Nephron (organoid): ENCODE measurements around the gene BEST1.

ENCODE experiments used
- H3K27ac Mint-ChIP-seq, 3 experiments: 2 replicates each; pipeline ENCODE4 v1.8.0; 2020; ENCODE audit warnings: mixed read lengths in 3 of 3, mild to moderate bottlenecking in 2 of 3, moderate library complexity in 1 of 3
- H3K27me3 Mint-ChIP-seq: 2 replicates; pipeline ENCODE4 v1.8.0; 2021; ENCODE audit warnings: low read depth, mild to moderate bottlenecking, moderate library complexity, mixed read lengths
- H3K36me3 Mint-ChIP-seq: 2 replicates; pipeline ENCODE4 v1.8.0; 2020; ENCODE audit warnings: low read depth, mixed read lengths
- H3K4me1 Mint-ChIP-seq: 2 replicates; pipeline ENCODE4 v1.8.0; 2020; ENCODE audit warnings: mixed read lengths
- H3K4me3 Mint-ChIP-seq, 3 experiments: 2 replicates each; pipeline ENCODE4 v1.8.0; 2020; ENCODE audit warnings: mild to moderate bottlenecking in 3 of 3, mixed read lengths in 3 of 3, moderate library complexity in 2 of 3
- H3K9me3 Mint-ChIP-seq: 2 replicates; pipeline ENCODE4 v1.8.0; 2020; ENCODE audit warnings: mixed read lengths
- TF ChIP-seq, protein P1 (sequence below), 3 experiments: fragments of 200-600 bp; sonication (generic); IDR thresholded peaks; one replicate each; pipeline ENCODE4 v1.5.0; 2021; ENCODE audit warnings: antibody characterized with exemption in 3 of 3; ENCODE audit not compliant: unreplicated experiment in 3 of 3

BEST1 gene

GRCh38 chr11:61950035-61950547 is at the start of gene BEST1:
Gene BEST1, plus strand, starts transcription at chr11:61950351. Its CDS starts 1,456 bp downstream, at chr11:61951807.
- Mint-ChIP-seq H3K4me3 (no peak within 1 kb of the TSS), H3K27me3 (peaks cover 4% of the 10 kb centered on the region), H3K27ac (peak within 1 kb of the TSS; percentile 31 to 53 (median 40)), H3K9me3 (no peaks in the 10 kb centered on the region), H3K4me1 (peaks cover 23% of the 10 kb centered on the region), H3K36me3 (no peaks in the 10 kb centered on the region)
- TF ChIP-seq, protein P1, sequence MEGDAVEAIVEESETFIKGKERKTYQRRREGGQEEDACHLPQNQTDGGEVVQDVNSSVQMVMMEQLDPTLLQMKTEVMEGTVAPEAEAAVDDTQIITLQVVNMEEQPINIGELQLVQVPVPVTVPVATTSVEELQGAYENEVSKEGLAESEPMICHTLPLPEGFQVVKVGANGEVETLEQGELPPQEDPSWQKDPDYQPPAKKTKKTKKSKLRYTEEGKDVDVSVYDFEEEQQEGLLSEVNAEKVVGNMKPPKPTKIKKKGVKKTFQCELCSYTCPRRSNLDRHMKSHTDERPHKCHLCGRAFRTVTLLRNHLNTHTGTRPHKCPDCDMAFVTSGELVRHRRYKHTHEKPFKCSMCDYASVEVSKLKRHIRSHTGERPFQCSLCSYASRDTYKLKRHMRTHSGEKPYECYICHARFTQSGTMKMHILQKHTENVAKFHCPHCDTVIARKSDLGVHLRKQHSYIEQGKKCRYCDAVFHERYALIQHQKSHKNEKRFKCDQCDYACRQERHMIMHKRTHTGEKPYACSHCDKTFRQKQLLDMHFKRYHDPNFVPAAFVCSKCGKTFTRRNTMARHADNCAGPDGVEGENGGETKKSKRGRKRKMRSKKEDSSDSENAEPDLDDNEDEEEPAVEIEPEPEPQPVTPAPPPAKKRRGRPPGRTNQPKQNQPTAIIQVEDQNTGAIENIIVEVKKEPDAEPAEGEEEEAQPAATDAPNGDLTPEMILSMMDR (IDR thresholded peaks at IDR 0.05; ENCODE audit: unreplicated experiment in 3 of 3) = no peak

DNA sequence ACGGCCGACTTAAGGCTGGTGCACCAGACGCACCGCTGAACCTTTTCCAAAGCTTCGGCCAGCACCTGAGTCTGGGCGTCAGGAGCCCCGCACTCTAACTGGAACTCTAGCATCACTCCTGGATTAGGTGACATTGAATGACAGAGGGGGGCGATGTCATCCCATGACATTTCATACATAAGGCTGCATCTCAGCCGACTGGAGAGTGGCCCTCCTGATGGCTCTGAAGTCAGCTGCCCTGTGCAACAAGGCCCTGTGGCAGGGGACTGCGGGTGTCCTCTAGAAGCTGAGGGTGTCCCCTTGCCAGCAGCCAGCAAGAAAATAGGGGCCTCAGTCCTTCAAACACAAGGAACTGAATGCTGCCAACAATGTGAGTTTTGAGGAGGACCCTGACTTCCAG is 48.8 kb upstream of the BEST1 start:
- Mint-ChIP-seq H3K4me1 (peaks cover 14% of the 10 kb centered on the region), H3K27ac (no peak overlapping the region), H3K36me3 (peaks cover 21% of the 10 kb centered on the region), H3K4me3 (no peak overlapping the region), H3K27me3 (no peaks in the 10 kb centered on the region), H3K9me3 (no peaks in the 10 kb centered on the region)
- TF ChIP-seq, protein P1 (IDR thresholded peaks at IDR 0.05; ENCODE audit: unreplicated experiment in 3 of 3) = no peak

- H3K4me1 Mint-ChIP-seq = peaks cover 14% of the 10 kb centered on the region
- peak overlapping the region in 1 of 3 experiments; percentile 52 for H3K27ac Mint-ChIP-seq
- H3K36me3 Mint-ChIP-seq = peaks cover 21% of the 10 kb centered on the region
- TF ChIP-seq, protein P1 (IDR thresholded peaks at IDR 0.05; ENCODE audit: unreplicated experiment in 3 of 3) = no peak
- no peak overlapping the region for H3K4me3 Mint-ChIP-seq
- H3K9me3 Mint-ChIP-seq = no peaks in the 10 kb centered on the region
- no peaks in the 10 kb centered on the region for H3K27me3 Mint-ChIP-seq
These were observed 47.8 kb upstream of the BEST1 start for GRCh38 chr11:61902313-61902712.

DNA sequence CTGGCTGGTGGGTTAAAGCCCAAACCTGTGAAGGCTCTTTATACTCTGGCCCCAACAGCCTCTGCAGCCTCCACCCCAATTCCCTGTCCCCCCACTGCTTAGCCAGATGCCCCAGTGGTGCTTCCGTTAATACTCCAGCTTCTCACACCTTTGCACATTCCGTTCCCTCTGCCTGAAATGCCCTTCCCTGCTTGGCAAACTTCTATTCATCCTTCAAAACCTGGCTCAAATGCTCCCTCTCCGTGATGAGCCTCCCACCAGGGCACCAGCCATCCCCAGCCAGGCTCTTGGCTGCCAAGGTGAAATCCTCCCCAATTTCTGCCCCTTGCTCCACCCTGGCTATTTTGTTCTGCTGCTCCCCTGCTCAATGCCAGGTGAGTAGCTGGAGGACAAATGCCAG is 46.3 kb upstream of the BEST1 start:
- Mint-ChIP-seq H3K27ac (peak overlapping the region in 2 of 3 experiments; percentile 20 to 52), H3K9me3 (no peaks in the 10 kb centered on the region), H3K4me3 (no peak overlapping the region), H3K4me1 (peaks cover 19% of the 10 kb centered on the region), H3K36me3 (peaks cover 24% of the 10 kb centered on the region), H3K27me3 (no peaks in the 10 kb centered on the region)
- TF ChIP-seq, protein P1 (IDR thresholded peaks at IDR 0.05; ENCODE audit: unreplicated experiment in 3 of 3) = no peak

GRCh38 chr11:61904539-61905048 is 45.6 kb upstream of the BEST1 start:
- Mint-ChIP-seq H3K9me3 (no peaks in the 10 kb centered on the region), H3K27ac (peak overlapping the region; percentile 69 to 90 (median 72)), H3K4me1 (peaks cover 14% of the 10 kb centered on the region), H3K36me3 (peaks cover 20% of the 10 kb centered on the region), H3K27me3 (no peaks in the 10 kb centered on the region), H3K4me3 (no peak overlapping the region)
- TF ChIP-seq, protein P1 (IDR thresholded peaks at IDR 0.05; ENCODE audit: unreplicated experiment in 3 of 3) = no peak
